SK-N-SH (cell line): ENCODE results near the gene OR10G8. TPM values are rescaled to one million over a fixed set of nuclear protein-coding genes. Genes with fewer than 3 reads are reported as not detected.
"Not testable (repeated sequence)": the region's sequence is repeated elsewhere in the genome, so short reads cannot be mapped to it uniquely, and the experiment has no call there.

ENCODE experiments used
- CTCF ChIA-PET: fragments of 300-600, 350-600 bp; formaldehyde crosslinking; extraction: SDS; loops from one replicate; lab custom pipeline; 2021; lab: Yijun Ruan, JAX
- POLR2A ChIA-PET: fragments of 350-600 bp; sonication (Branson Sonifier 250); formaldehyde crosslinking; extraction: SDS; loops from one replicate; lab custom pipeline; 2020; ENCODE audit warnings: antibody characterized with exemption, inconsistent platforms; lab: Yijun Ruan, JAX
- DNase-seq: peaks from one replicate; pipeline ENCODE4 v3.0.0; 2012
- H2AFZ ChIP-seq: fragments of 200-600 bp; sonication (generic); 2 replicates; pipeline ENCODE4 v1.8.1; 2016; ENCODE audit warnings: antibody characterized with exemption, mild to moderate bottlenecking, low read depth
- H3F3A ChIP-seq: fragments of 200-600 bp; sonication (generic); replicated peaks from 2 replicates; pipeline ENCODE3; 2016; ENCODE audit warnings: antibody characterized with exemption, mild to moderate bottlenecking; ENCODE audit not compliant: insufficient read depth
- H3K27ac ChIP-seq, 2 experiments: fragments of 200-500 bp in 1 of 2; fragments of 200-600 bp in 1 of 2; sonication (Bioruptor generic) in 1 of 2; sonication (generic), shearing (Covaris generic) in 1 of 2; 2 replicates each; pipeline versions ENCODE4 v1.5.1 to v1.6.1; 2014 to 2016; ENCODE audit warnings: low read depth in 2 of 2, inconsistent platforms in 1 of 2, low read length in 1 of 2, mild to moderate bottlenecking in 1 of 2, mixed read lengths in 1 of 2
- H3K27me3 ChIP-seq: fragments of 200-600 bp; sonication (generic), shearing (Covaris generic); 2 replicates; pipeline ENCODE4 v1.6.1; 2016; ENCODE audit warnings: mixed run types; ENCODE audit not compliant: insufficient read depth
- H3K36me3 ChIP-seq, 2 experiments: fragments of 200-500 bp in 1 of 2; fragments of 200-600 bp in 1 of 2; sonication (Bioruptor generic) in 1 of 2; sonication (generic) in 1 of 2; replicated peaks in 1 of 2; 2 replicates each; pipeline versions ENCODE3 to v1.5.1; 2014 to 2016; ENCODE audit warnings: low read length in 1 of 2, mild to moderate bottlenecking in 1 of 2; ENCODE audit not compliant: insufficient read depth in 2 of 2, control insufficient read depth in 1 of 2
- H3K4me1 ChIP-seq, 2 experiments: fragments of 200-500 bp in 1 of 2; fragments of 200-600 bp in 1 of 2; sonication (Bioruptor generic) in 1 of 2; sonication (generic), shearing (Covaris generic) in 1 of 2; 2 replicates each; pipeline versions ENCODE4 v1.5.1 to v1.6.1; 2014 to 2016; ENCODE audit warnings: low read depth in 1 of 2, low read length in 1 of 2, mixed run types in 1 of 2; ENCODE audit not compliant: insufficient read depth in 2 of 2, control insufficient read depth in 1 of 2
- H3K4me2 ChIP-seq: fragments of 200-600 bp; sonication (generic), shearing (Covaris generic); 2 replicates; pipeline ENCODE4 v1.6.1; 2017; ENCODE audit warnings: mixed run types
- H3K4me3 ChIP-seq, 2 experiments: fragments of 200-500 bp in 1 of 2; fragments of 200-600 bp in 1 of 2; sonication (Bioruptor generic) in 1 of 2; sonication (generic), shearing (Covaris generic) in 1 of 2; 2 replicates each; pipeline versions ENCODE4 v1.5.1 to v1.8.1; 2014 to 2016; ENCODE audit warnings: low read depth in 2 of 2, inconsistent platforms in 1 of 2, low read length in 1 of 2, mild to moderate bottlenecking in 1 of 2, mixed read lengths in 1 of 2, moderate library complexity in 1 of 2
- H3K79me2 ChIP-seq: fragments of 200-600 bp; sonication (generic); 2 replicates; pipeline ENCODE4 v1.8.1; 2017; ENCODE audit warnings: mild to moderate bottlenecking; ENCODE audit not compliant: insufficient read depth
- H3K9ac ChIP-seq: fragments of 200-600 bp; sonication (generic); 2 replicates; pipeline ENCODE4 v1.6.1; 2017; ENCODE audit warnings: mixed run types
- H3K9me2 ChIP-seq: fragments of 200-600 bp; sonication (generic); 2 replicates; pipeline ENCODE4 v1.6.1; 2017; ENCODE audit warnings: mixed run types
- H3K9me3 ChIP-seq: fragments of 200-600 bp; sonication (generic); 2 replicates; pipeline ENCODE4 v1.6.1; 2017; ENCODE audit warnings: mixed run types, mild to moderate bottlenecking, moderate library complexity
- H4K20me1 ChIP-seq: fragments of 200-600 bp; sonication (generic); 2 replicates; pipeline ENCODE4 v1.6.1; 2017; ENCODE audit warnings: mild to moderate bottlenecking, mixed run types; ENCODE audit not compliant: insufficient read depth
- EP300 ChIP-seq, 2 experiments: IDR thresholded peaks; 2 replicates each; pipeline versions ENCODE4 v1.4.0 to v1.6.1; 2012; ENCODE audit warnings: borderline replicate concordance in 1 of 2, low read depth in 1 of 2, low read length in 1 of 2
- EZH2phosphoT487 ChIP-seq: fragments of 200-600 bp; sonication (generic); IDR thresholded peaks from 2 replicates; pipeline ENCODE4 v1.6.1; 2017; ENCODE audit warnings: low read depth, mixed run types, mild to moderate bottlenecking, antibody characterized with exemption, moderate library complexity, borderline replicate concordance
- FOSL2 ChIP-seq: IDR thresholded peaks from 2 replicates; pipeline ENCODE4 v1.4.0; 2012; ENCODE audit warnings: low read depth, mild to moderate bottlenecking, moderate library complexity, borderline replicate concordance
- FOXM1 ChIP-seq: IDR thresholded peaks from 2 replicates; pipeline ENCODE4 v1.4.0; 2012; ENCODE audit warnings: low read depth, mild to moderate bottlenecking
- GABPA ChIP-seq: IDR thresholded peaks from 2 replicates; pipeline ENCODE4 v1.4.0; 2012; ENCODE audit warnings: low read depth, mild to moderate bottlenecking
- GATA2 ChIP-seq: sonication (generic); formaldehyde crosslinking; IDR thresholded peaks from 2 replicates; pipeline ENCODE4 v1.5.0; 2020; ENCODE audit warnings: mild to moderate bottlenecking, missing genetic modification reagents
- MAX ChIP-seq: IDR thresholded peaks from 2 replicates; pipeline ENCODE4 v1.4.0; 2012; ENCODE audit warnings: low read depth
- MEF2A ChIP-seq: IDR thresholded peaks from 2 replicates; pipeline ENCODE4 v1.4.0; 2012; ENCODE audit warnings: low read depth, borderline replicate concordance
- MXI1 ChIP-seq: IDR thresholded peaks from 2 replicates; pipeline ENCODE4 v1.6.1; 2012; ENCODE audit warnings: mild to moderate bottlenecking, low read depth, low read length, improper control_type of control experiment
- NFIC ChIP-seq: IDR thresholded peaks from 2 replicates; pipeline ENCODE4 v1.4.0; 2012; ENCODE audit warnings: borderline replicate concordance
- RCOR1 ChIP-seq: fragments of 150-350 bp; IDR thresholded peaks from 2 replicates; pipeline ENCODE4 v1.6.1; 2017; ENCODE audit warnings: antibody characterized with exemption, low read length
- REST ChIP-seq: IDR thresholded peaks from 2 replicates; pipeline ENCODE4 v1.6.1; 2012; ENCODE audit warnings: mild to moderate bottlenecking, low read depth, low read length, moderate library complexity
- RFX5 ChIP-seq: IDR thresholded peaks from 2 replicates; pipeline ENCODE4 v1.6.1; 2012; ENCODE audit warnings: mild to moderate bottlenecking, improper control_type of control experiment, low read length
- USF1 ChIP-seq: IDR thresholded peaks from 2 replicates; pipeline ENCODE4 v1.4.0; 2012; ENCODE audit warnings: low read depth, borderline replicate concordance
- WGBS: methylation state at CpG from one replicate; pipeline ENCODE4 v1.1.6; 2017; ENCODE audit warnings: low lambda C conversion rate; 5-methylcytosine and 5-hydroxymethylcytosine counted together
- polyA plus RNA-seq, 3 experiments: library from polyadenylated mRNA; depleted of rRNA; stranded (reverse); fragments of >200 nt; gene quantifications; 2 replicates each; pipeline ENCODE4 v1.2.3, GENCODE V29; 2012

The OR10G8 gene
- polyA plus RNA-seq, 1 of the 3 experiments (the other 2 are of a cell fraction), result not detected

- TF ChIP-seq REST (no peak), EZH2phosphoT487 (no peak), RFX5 (no peak)
Observed at GRCh38 chr11:124012697-124013096, 13.9 kb upstream of the OR10G8 start, which contains the start of gene OR10G4 (continued).

- H3K79me2 ChIP-seq, H4K20me1 ChIP-seq, H3K27me3 ChIP-seq, H3K4me2 ChIP-seq, POLR2A ChIA-PET, H3F3A ChIP-seq, H3K4me1 ChIP-seq, H2AFZ ChIP-seq, H3K9me3 ChIP-seq, H3K27ac ChIP-seq, CTCF ChIA-PET, H3K36me3 ChIP-seq, H3K9me2 ChIP-seq, H3K4me3 ChIP-seq, DNase-seq, H3K9ac ChIP-seq: not testable (repeated sequence)
- whole genome bisulfite sequencing, result 47% methylated on average over 3 of the region's 9 CpGs
Observed at GRCh38 chr11:124015837-124016236, 10.8 kb upstream of the OR10G8 start.

GRCh38 chr11:124036666-124037065 lies 10.1 kb downstream of the OR10G8 start:
- Histone ChIP-seq H3K79me2 (no peaks in the 10 kb centered on the region), H3K4me1 (no peaks in the 10 kb centered on the region), H3K9me3 (no peaks in the 10 kb centered on the region), H3K9ac (no peak overlapping the region), H3K9me2 (no peaks in the 10 kb centered on the region), H3K4me3 (no peak overlapping the region), H4K20me1 (no peaks in the 10 kb centered on the region), H3K27ac (no peak overlapping the region), H3K36me3 (no peaks in the 10 kb centered on the region), H3F3A (no peaks in the 10 kb centered on the region), H2AFZ (no peak overlapping the region), H3K4me2 (no peak overlapping the region), H3K27me3 (peaks cover 8% of the 10 kb centered on the region; the same call in 1 of the 2 replicates)
- POLR2A ChIA-PET, result no interaction called here
- CTCF ChIA-PET, result no interaction called here
- 48% methylated on average over 1 of the region's 1 CpG for WGBS
- DNase-seq, result no peak
- TF ChIP-seq FOSL2, result no peak
- TF ChIP-seq USF1, result no peak
- no peak for TF ChIP-seq MAX
- TF ChIP-seq GABPA, result no peak
- no peak for TF ChIP-seq GATA2
- TF ChIP-seq EP300 (IDR thresholded peaks at IDR 0.05; ENCODE audit: borderline replicate concordance in 1 of 2, low read depth in 1 of 2, low read length in 1 of 2), result no peak
- no peak for TF ChIP-seq RCOR1
- TF ChIP-seq NFIC, result no peak
- no peak for TF ChIP-seq MEF2A
- no peak for TF ChIP-seq MXI1
- no peak for TF ChIP-seq FOXM1
